ENCODE data around the gene RUFY1.

The RUFY1 gene

DNA sequence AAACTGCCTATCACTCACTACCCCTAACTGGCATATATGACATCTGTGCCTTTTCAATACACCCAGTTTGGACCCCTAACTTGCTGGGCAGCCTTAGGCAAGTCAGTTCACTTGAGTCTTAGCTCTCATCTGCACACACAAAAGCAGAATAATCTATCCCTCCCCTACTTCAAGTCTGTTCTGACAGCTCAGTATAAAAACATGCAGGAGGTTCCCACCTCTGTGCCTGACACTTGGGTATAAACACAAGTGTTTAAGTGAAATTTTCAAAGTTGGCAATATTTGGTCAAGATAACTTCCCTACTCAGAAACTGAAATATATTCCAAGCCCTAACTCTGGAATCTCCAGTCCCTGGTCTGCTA, 60.5 kb downstream of the RUFY1 start:
- TF ChIP-seq, protein P1, sequence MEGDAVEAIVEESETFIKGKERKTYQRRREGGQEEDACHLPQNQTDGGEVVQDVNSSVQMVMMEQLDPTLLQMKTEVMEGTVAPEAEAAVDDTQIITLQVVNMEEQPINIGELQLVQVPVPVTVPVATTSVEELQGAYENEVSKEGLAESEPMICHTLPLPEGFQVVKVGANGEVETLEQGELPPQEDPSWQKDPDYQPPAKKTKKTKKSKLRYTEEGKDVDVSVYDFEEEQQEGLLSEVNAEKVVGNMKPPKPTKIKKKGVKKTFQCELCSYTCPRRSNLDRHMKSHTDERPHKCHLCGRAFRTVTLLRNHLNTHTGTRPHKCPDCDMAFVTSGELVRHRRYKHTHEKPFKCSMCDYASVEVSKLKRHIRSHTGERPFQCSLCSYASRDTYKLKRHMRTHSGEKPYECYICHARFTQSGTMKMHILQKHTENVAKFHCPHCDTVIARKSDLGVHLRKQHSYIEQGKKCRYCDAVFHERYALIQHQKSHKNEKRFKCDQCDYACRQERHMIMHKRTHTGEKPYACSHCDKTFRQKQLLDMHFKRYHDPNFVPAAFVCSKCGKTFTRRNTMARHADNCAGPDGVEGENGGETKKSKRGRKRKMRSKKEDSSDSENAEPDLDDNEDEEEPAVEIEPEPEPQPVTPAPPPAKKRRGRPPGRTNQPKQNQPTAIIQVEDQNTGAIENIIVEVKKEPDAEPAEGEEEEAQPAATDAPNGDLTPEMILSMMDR (IDR thresholded peaks at IDR 0.05; ENCODE audit: low read depth, low read length, missing control alignments) = no peak
- DNase-seq (ENCODE audit: extremely low read depth, low read depth) = no peak

DNA sequence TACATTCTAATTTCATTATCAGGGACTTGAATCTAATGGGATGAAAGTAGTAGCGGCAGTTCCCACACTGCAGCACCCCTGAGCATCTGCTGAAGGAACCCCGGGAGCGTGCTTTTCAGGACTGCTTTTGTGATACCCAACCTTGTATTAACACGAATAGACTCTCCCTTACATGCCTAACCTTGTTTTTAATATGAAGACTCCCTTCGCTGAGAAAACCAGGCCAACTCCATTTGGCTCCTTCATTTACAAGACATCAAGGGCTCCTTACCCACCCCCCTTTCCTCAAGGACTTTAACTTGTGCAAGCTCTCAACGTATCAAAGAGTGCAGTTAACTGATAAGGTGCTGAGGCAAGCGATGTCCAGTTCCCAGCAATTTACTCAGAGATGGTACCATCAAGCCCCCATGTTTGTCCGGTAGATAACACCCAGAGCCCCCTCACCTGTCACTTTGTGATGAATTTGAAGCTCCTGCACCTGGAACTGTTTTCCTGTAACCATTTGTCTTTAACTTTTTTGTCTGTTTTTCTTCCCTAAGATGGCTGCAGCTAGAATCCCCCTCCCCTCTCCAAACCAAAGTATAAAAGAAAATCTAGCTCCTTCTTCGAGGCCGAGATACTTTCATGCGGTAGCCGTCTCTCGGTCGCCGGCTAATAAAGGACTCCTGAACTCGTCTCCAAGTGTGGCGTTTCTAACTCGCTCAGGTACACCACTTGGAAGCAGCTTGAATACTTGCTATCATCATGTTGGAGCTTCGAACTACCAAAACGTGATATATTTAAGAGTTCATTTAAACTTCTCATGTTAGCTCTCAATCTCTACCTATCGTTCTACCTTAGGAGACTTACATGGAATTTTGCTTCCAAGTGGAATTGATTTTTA, 62.5 kb downstream of the RUFY1 start:
- TF ChIP-seq, protein P1 (IDR thresholded peaks at IDR 0.05; ENCODE audit: low read depth, low read length, missing control alignments) = no peak
- DNase-seq (ENCODE audit: extremely low read depth, low read depth) = no peak
- no peak overlapping the region for H3K4me3 ChIP-seq (replicated peaks; ENCODE audit: low read depth, low read length)

More for the DNA sequence above, 60.5 kb downstream of the RUFY1 start:
- H3K4me3 ChIP-seq (replicated peaks; ENCODE audit: low read depth, low read length) = no peak overlapping the region

DNA sequence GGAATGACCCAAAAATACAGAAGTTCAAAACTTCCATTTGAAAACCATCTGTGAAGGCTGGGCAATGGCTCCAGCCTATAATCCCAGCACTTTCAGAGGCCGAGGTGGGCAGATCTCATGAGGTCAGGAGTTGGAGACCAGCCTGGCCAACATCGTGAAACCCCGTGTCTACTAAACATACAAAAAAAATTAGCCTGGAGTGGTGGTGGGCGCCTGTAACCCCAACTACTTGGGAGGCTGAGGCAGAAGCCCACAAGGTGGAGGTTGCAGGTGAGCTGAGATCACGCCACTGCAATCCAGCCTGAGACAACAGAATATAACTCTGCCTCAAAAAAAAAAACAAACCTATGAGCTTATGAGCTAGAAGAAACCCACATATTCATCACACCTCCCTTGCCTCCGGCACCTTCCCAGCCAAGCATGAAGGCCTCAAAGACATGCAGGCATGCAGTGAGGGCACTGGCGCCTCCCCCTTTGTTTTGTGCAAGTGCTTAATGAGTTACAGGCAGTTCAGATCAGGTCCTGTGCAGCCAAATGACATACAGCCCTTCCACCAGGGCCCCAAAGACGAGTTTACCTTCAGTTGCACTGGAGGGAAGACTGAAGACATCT, 63.2 kb downstream of the RUFY1 start:
- no peak overlapping the region for H3K4me3 ChIP-seq (replicated peaks; ENCODE audit: low read depth, low read length)
- TF ChIP-seq, protein P1 (IDR thresholded peaks at IDR 0.05; ENCODE audit: low read depth, low read length, missing control alignments) = no peak
- DNase-seq (ENCODE audit: extremely low read depth, low read depth) = no peak

DNA sequence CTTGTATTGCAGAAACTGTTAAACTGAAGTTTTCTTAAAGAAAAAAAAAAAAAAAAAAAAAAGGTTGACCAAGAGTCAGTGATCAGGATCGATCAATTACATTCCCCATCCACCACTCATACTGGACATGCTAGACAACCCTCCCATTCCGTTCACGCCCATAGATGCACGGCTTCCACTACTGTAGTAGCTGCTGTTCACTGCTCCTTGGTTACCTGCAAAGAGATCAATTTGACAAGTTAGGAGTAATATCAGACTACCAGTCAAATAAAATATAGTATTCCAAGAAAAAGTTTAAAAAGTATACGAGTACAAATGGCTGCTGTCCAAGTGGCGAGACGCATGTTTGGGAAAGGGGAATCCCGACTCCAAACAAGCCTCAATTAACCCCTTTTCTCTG, 64.4 kb downstream of the RUFY1 start:
- no peak overlapping the region for H3K4me3 ChIP-seq (replicated peaks; ENCODE audit: low read depth, low read length)
- DNase-seq (ENCODE audit: extremely low read depth, low read depth) = no peak
- TF ChIP-seq, protein P1 (IDR thresholded peaks at IDR 0.05; ENCODE audit: low read depth, low read length, missing control alignments) = no peak

DNA sequence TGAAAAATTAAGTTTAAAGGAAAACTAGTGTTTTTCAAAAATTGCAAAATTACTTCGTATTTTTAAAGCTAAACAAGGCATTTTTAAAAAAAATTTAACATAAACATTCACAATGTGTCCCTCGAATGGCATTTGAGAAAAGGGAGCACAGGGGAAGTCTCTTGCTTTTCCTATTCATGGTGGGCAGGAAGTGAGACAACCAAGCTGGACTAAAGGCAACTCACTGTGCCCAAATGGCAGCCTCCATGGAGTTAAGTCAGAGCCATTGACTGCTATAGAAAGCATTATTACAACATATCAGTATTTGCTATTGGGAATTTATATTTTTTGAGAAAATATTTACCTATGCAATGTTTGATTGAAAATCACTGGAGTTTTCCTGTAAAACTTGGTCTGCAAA, 64.8 kb downstream of the RUFY1 start:
- TF ChIP-seq, protein P1 (IDR thresholded peaks at IDR 0.05; ENCODE audit: low read depth, low read length, missing control alignments) = no peak
- no peak overlapping the region for H3K4me3 ChIP-seq (replicated peaks; ENCODE audit: low read depth, low read length)
- no peak for DNase-seq (ENCODE audit: extremely low read depth, low read depth)

DNA sequence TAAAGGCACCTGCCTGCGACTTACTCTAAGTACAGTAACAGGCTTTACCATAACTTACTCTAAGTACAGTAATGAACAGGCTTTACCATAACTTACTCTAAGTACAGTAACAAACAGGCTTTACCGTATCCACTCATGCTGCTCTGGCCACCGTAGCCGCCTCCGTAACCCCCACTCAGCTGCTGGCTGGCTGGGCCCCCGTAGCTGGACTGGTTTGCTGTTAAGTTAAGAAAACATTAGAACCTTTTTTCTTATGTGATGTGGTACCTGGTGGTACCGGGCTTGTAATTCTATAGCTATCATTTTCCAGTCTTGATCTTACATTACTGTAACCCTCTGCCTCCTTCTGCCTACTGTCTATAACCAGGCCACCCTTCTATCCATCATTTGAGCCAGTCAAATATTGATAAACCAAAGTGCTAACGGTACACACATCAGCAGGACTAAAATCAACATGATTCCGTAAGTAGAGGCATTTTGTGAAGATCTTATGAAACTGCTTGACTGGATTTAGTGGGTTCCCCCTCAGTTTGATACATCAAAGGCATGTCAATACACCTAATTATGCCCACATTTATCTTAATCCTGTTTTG, 65.7 kb downstream of the RUFY1 start:
- no peak for DNase-seq (ENCODE audit: extremely low read depth, low read depth)
- H3K4me3 ChIP-seq (replicated peaks; ENCODE audit: low read depth, low read length) = no peak overlapping the region
- TF ChIP-seq, protein P1 (IDR thresholded peaks at IDR 0.05; ENCODE audit: low read depth, low read length, missing control alignments) = no peak
